CD1c-positive myeloid dendritic cell (primary cell): ENCODE measurements around the gene URI1.
"Not testable (repeated sequence)": the region's sequence is repeated elsewhere in the genome, so short reads cannot be mapped to it uniquely, and the experiment has no call there.

Source experiments
- DNase-seq: peaks from one replicate; pipeline ENCODE4 v3.0.0-alpha.2; 2016; ENCODE audit errors: extremely low spot score

URI1 gene

DNA sequence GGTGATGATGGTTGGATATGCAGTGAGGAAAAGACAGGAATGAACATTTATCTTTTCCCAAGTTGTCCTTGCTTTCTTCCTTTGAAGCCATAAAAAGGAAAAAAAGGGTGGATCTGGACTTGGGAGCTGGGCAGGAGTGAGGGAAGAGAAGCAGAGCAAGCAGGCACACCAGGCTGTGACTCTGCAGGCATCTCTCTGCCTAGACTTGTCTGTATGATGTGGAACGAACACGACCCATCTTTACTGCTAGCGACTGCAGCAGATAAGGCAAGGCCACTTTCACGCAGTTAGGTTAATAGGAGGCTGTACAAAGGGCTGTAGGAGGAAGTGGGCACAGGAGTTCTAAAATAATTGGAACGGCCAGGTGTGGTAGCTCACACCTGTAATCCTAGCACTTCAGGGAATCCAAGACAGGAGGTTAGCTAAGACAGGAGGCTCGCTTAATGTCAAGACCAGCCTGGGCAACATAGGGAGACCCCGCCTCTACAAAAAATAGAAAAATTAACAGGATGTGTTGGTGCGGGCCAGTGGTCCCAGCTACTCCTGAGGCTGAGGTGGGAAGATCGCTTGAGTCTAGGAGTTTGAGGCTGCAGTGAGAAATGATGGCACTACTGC is 961 bp upstream of the URI1 start:
- no peak for DNase-seq

DNA sequence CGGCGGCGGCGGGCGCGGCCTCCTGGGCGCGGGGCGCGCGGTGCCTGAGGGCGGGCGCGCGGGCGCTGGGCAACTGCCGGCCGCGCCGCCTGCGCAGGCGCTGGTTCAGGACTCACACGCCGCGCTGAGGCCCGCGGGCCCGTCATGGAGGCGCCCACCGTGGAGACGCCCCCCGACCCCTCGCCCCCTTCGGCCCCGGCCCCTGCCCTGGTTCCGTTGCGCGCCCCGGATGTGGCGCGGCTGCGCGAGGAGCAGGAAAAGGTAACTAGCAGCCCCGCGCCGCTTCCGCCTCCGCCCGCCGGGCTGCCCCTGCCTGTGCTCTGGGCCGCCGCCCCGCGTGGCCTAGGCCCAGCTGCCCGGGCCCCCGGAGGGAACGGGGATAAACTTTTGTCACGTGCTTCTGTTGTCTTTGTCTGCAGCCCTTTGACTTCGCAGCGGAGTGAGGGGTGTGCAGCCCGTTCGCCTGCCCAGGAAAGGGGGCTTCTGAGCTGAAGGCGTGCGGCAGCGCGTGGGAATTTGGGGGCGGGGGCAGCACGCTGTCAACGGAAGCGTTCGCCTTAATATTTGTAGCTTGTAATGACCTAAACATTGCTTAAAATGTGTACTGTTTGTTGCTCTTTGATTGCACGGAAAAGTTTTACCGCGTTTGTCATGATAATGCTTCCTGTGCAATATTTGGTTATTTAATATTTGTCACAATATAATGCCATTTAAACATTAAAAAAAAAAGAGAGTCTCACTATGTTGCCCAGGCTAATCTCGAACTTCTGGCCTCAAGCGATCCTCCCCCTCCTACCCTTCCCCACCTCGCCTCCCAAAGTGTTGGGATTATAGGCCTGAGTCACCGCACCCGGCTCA is 594 bp downstream of the URI1 start:
- DNase-seq: peak; percentile 77

DNA sequence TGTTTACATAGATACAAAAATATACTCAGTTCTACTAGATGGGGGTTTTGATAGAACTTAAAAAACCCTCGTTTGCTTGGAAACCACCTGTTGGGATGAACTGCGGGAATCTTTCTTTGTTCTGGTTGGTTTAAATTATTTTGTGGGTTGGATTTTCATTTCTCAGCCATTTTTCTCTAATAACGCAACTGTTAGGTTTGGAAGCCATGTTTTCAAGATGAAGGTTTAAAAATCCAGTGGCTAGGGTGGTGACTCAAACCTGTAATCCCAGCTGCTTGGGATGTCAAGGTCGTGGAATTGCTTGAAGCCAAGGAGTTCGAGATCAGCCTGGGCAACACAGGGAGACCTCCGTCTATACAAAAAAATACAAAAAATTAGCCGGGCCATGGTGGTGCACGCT is 1.6 kb downstream of the URI1 start:
- no peak for DNase-seq

DNA sequence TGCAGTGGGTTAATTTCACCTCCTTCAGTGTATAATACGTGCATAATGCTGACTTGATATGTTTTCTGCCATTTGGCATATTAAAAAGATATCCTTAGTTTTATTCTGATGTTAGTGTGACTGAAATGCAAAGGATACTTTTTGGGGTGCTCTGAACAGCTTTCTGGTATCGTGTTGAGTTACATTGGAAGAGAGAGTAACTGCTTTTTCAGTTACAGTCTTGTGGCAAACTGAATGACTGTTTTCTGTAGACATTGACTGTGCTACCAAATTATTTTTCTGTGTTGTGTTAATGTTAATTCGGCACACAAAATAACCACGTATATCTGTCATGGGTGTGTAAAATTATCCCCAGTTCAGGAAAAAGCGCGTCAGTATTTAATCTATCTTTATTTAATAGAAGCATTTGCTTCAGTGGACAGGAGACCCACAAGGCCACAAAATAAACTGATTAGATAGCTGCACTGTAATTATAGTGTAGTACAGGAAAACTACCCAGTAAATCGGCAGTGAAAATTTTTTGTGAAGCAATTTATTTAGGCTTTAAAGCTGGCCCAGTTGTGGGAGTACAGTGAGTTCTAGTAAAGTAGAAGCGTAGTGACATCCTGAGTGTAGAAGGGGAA is 2.5 kb downstream of the URI1 start:
- DNase-seq: no peak

DNA sequence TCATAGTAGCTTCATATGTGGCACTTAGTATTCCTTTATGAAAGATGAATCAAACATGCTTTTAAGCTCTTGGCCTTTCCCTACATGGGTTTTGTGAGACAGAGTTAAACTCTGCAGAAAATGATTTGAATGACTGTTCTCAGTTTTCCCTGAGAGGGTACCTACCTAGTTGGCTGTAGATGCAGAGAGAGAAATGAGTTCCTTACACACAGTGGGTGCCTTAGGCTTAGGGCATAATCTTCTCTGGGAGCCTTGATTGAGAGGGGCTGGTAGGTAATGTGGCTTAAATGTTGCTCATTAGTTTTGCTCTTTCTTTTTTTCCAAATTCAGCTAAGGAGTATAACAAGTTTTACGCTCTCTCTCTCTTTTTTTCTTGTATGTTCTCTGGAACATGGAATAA is 3.0 kb downstream of the URI1 start:
- no peak for DNase-seq

DNA sequence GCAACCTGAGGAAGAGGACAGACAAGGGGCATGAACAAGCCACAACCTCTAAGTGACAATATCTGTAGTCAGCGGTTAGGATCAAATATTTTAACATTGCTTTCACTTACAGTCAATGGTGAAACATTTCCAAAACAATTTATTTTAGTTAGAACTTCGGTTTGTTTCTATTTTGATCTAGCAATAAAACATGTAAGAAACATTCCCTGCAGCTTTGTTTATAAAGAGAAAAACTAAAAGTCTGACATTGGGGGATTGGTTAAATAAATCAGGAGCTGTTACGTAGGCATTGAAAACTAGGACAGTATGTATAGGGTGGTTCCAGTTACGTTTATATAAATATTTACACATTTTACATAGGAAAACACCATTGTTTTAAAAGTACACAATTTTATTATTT is 3.4 kb downstream of the URI1 start:
- no peak for DNase-seq

DNA sequence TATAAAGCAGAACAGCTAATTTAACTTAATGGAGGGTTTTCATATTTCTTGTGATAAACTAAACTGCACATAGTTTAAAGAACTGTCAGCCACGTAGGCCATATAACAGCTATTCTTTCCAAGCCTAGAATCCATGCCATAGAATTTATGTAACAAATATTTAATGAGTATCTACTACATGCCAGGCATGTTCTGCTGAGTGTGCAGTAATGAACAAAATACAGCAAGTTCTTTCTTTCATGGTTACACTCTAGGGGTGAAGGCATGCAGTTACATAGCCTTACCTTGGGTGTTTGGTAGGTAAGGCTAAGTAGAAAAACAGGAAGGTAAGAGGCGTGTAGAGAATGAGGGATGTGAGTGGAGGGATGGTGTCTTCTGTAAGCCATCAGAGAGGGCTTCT is 4.6 kb downstream of the URI1 start:
- no peak for DNase-seq

DNA sequence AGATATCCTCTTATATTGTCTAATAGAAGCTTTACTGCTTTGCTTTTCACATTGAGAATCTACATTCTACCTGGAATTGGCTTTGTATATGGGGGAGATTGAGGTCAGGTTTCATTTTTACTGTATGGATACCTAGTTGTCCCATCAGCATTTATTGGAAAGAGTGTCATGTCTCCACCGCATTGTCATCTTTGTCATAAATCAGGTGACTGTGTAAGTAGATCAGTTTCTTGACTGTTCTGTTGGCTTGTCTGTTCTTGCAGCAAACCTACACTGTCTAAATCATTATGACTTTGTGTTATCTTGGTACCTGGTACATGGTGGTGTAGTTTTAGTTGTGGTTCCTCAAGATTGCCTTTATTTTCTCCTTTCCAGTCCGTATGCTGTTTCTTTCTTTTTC is 5.8 kb downstream of the URI1 start:
- DNase-seq: no peak

DNA sequence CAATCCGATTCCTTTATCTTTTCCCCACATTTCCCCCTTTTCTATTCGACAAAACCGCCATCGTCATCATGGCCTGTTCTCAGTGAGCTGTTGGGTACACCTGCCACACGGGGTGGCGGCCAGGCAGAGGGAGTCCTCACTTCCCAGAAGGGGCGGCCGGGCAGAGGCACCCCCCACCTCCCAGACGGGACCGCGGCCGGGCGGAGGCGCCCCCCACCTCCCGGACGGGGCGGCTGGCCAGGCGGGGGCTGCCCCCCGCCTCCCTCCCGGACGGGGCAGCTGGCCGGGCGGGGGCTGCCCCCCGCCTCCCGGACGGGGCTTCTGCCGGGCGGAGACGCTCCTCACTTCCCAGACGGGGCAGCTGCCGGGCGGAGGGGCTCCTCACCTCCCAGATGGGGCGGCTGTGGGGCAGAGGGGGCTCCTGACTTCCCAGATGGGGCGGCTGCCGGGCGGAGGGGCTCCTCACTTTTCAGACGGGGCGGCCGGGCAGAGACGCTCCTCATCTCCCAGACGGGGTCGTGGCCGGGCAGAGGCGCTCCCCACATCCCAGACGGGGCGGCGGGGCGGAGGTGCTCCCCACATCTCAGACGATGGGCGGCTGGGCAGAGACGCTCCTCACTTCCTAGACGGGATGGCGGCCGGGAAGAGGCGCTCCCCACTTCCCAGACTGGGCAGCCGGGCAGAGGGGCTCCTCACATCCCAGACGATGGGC is 6.9 kb downstream of the URI1 start:
- DNase-seq: not testable (repeated sequence)

DNA sequence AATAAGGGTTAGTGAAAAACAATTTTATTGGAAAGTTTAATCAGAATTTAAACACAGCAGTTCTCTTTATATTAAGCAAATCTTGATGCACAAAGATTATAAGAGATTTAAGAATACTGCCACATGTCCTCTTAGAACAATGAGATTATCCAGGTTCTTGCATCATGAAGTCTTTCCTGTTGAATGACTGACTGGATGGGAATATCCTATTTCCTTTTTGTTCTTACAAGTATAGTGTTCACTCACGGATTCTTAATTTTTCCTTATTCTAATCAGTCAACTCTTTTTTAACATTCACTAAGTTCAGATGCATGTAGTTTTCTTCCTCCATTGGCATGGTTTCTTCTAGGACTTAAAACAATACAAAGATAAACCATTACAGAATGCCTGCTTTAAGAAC is 10.1 kb downstream of the URI1 start:
- DNase-seq: no peak

DNA sequence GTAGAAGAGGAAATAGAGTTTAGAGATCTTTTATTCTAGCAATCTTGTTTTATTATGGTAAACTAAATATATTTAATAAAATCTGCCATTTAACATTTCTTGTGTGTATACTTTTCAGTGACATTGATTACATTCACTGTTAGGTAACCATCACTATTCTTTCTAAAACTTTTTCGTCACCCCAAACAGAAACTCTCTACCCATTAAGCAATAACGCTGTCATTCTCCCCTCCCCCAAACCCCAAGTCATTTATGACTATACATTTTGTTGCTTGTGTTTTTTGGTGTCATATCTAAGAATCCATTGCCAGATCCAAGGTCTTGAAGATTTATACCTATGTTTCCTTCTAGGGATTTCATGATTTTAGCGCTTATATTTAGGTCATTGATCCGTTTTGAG is 10.6 kb downstream of the URI1 start:
- no peak for DNase-seq

DNA sequence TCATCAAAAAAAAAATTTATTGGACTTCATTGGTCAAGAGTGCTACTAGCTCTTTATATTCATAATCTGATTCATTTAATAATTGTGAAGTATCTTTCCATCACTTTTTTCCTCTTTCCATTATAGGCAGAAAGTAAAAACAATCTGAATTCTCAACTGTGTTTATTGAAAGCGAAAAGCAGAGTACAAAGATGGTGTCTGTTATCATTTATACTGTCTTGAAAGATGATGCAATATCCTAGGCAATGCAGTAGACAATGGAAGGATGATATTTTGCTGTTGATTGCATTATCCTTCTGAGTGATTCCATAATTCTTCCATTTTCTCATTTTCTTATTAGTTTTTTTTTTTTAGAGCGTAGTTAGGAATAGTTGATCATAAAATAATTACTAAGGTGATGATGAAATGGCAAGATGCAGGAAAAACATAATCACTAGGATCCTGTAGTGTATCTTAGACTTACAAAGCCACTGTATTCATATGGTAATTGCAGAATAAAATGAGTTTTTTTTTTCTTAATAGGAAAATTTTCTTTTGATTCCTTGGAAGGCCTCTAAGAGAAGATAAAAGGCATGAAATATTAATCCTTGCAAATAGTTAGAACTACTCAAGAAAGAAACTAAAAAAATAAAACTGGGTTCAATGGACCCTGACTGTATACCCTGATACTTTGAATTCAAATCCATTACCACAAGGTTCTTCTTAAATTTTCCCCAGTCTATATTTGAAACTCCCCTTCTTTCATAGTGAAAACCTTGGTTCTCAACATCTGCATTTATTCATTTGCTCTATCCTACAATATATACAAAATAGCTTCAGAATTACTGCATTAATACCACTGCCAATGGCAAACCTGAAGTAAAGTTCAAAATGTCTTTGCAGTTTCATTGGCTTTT is 11.6 kb downstream of the URI1 start:
- DNase-seq: no peak

DNA sequence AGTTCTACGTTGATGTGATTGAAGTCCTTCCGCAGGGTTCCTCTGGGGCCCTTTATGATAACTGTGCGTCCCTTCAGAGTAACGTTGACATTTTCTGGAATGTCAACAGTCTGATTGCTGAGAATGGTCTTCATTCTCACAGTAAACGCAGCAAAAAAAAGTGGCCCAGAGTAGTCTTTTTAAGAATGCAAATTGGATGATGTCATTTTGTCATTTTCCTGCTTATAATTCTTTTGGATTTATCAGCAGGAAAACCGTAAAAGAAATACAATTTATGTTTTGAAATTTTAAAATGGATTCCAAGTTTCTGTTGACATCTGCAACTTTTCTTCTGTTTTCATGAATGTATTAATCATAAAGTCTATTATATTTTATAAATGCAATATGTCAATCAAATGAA is 14.8 kb downstream of the URI1 start:
- DNase-seq: no peak

DNA sequence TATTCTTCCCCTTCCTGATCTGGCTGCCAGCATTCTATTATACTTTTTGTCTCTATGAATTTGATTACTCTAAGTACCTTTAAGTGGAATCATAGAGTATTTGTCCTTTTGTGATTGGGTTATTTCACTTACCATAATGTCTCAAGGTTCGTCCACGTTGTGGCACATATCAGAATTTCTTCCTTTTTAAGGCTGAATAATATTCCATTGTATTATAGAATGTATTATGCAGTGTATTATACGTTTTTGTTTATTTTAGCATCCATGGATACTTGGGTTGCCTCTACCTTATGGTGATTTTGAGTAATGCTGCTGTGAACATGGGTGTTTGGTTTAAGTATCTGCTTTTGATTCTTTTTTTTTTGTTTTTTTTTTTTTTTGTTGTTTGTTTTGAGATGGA is 19.3 kb downstream of the URI1 start:
- DNase-seq: no peak

DNA sequence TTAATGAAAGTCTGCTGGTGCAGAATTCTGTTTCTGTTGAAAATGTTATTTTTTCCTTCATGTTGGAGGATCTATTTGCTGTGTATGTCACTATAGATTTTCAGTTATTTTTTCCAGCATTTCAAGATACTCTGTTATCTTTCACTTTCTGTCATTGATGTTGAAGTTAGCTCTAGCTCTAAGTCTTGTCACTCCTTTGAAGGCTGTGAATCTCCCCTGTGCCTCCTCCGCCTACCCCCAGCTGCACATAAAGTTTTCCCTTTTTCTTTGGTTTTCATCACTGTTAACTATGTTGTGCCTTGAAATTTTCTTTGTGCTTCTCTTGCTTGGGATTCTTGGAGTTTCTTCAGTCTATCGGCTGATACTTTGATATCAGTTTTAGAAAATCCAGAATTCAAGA is 20.8 kb downstream of the URI1 start:
- DNase-seq: no peak

DNA sequence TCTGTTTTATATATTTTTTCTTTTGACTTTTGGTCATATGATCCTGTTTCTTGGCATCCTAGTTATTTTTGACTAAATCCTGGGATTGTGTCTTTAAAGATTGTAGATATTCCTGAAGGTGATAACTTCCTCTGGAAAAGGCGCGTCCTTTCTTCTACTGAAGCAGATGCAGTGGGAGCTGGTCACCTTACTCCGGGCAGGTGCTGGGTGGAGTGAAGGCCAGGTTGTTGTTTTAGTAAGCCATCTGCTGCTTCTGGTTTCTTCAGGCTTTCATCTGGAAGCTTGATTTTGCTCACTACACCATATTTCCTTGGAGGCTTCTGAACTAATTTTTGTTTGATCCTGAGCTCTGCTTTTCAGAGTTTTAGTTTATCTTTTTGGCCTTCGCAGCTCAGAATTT is 21.5 kb downstream of the URI1 start:
- DNase-seq: no peak

DNA sequence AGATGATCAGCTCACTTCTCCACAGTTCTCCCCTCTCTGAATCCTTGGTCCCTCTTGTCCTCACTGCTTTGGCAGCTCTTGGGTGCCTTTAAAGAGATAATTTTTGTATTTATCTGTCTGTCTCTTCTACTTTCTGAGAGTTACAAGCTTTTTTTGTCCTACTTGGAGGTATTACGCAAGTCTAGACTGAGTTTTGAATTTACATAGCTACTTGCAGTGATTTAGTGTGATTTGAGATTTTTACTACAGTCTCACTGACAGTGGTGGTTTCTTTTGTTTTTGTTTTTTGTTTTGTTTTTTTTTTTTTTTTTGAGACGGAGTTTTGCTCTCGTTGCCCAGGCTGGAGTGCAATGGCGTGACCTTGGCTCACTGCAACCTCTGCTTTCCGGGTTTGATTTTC is 22.1 kb downstream of the URI1 start:
- no peak for DNase-seq

DNA sequence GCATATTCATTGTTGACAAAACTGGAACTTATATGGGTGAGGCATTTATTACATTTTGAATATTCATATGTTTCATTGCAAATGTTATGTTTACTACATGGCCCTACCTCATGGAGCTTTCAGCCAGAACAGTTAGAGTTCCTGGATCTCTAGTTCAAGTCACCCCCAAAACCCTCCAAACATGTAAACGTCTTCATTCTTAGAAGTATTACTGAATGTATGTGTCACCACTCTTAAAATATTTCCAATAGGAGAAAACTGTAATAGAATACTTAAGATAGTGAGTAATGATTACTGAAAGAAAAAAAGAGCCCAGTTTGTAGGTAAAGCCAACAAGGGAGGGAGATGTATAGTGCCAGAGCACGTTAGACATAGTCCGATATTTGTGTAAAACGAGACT is 23.5 kb downstream of the URI1 start:
- no peak for DNase-seq

DNA sequence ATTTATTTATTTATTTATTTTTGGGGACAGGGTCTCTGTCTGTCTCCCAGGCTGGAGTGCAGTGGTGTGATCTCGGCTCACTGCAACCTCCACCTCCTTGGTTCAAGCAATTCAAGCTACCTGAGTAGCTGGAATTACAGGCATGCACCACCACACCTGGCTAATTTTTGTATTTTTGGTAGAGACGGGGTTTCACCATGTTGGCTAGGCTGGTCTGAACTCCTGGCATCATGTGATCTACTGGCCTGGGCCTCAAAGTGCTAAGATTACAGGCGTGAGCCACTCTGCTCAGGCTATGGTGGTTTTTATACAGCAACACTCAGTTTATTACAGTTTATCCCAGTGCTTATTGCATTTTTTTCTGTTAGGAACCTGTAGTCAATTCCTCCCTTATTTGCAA is 24.1 kb downstream of the URI1 start:
- DNase-seq: not testable (repeated sequence)

DNA sequence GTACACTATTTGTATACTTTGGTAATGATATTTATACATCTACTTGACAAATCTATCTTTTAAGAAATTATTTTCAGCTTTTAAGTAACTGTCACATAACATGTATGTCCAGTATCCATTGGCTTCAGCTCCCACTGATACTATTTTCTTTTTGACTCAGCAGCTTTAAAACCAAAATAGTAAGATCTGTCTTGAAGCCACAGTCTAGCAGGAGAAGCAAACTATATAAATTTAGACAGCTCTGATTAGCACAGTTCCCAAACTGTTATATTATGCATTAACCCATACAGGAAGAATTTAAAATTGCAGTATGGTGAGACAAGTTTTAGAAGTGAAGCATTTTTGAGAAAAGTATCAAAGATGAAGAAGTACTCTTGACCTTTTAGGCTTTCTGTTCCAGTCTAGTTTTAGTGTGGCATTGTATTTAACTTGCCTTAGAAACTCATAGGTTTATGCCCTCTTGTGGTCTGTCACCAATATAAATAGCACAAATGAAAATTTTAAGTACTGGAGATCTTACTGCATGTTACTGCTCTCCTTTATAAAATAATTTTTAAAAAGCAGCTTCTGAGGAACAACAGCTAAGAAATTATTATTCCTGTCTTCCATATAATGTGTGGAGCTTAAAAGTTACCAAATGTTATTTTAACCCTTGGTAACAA is 24.7 kb downstream of the URI1 start:
- DNase-seq: no peak

DNA sequence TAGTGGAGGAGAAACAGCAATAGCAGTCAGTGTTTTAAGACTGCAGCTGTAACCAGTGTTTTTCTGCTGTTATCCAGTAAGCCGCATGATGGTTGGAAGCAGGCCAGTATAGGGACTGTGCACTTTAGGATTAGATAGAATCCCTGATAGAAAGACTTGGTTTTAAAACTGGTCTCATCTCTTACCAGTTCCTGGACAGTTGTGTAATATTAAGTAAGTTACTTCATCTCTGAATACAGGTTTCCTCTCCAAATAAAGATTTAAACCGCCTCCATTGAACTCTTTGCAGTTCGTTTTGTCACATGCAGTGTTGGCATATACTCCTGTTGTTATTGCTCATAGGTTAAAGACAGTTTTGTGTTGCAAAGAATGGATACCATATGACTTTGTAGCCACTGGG is 25.6 kb downstream of the URI1 start:
- DNase-seq: no peak
